K562 (cell line): ENCODE results near the gene BNC2. TPM values are rescaled to one million over a fixed set of nuclear protein-coding genes. Genes with fewer than 3 reads are reported as not detected.

ENCODE experiments used
- ATAC-seq: fragments of 200-7000 bp; cut with Tn5 transposase; 3 replicates; pipeline ENCODE4 v1.9.1; 2020; ENCODE audit warnings: moderate library complexity
- BruUV-seq: library from RNA; stranded (reverse); fragments of 400-500 nt; replicated peaks from 2 replicates; lab custom pipeline; 2021; lab: Mats Ljungman, UMichigan
- CTCF ChIA-PET: fragments of 300-600 bp; formaldehyde crosslinking; extraction: SDS; loops from one replicate; lab custom pipeline; 2021; ENCODE audit warnings: low intra/inter-chr PET ratio; lab: Yijun Ruan, JAX
- POLR2A ChIA-PET: fragments of 300-600, 350-650 bp; sonication (Branson Sonifier 250); formaldehyde crosslinking; extraction: SDS; loops from one replicate; lab custom pipeline; 2021; ENCODE audit warnings: antibody characterized with exemption, inconsistent platforms; lab: Yijun Ruan, JAX
- DNase-seq, 4 experiments: peaks; one replicate each; pipeline versions ENCODE4 v3.0.0 to v3.0.0-alpha.2; 2011 to 2018; ENCODE audit warnings: low spot score in 3 of 4, mixed read lengths in 3 of 4; ENCODE audit errors: extremely low read depth in 1 of 4
- FAIRE-seq: peaks from 2 replicates; lab custom pipeline; 2011; peaks lifted over from hg19 to GRCh38; lab: Jason Lieb, UNC
- H2AFZ ChIP-seq: 2 replicates; pipeline ENCODE4 v1.6.0; 2011; ENCODE audit warnings: low read depth, low read length, control low read depth, inconsistent platforms
- H3K27ac ChIP-seq: fragments of 200-600 bp; 3 replicates; pipeline ENCODE4 v1.8.0; 2011; ENCODE audit warnings: low read depth, mild to moderate bottlenecking, control low read depth, inconsistent platforms, low read length, moderate library complexity, mixed read lengths; ENCODE audit errors: extremely low read depth
- H3K27me3 ChIP-seq, 2 experiments: fragments of 300-600 bp in 1 of 2; 2 replicates in 1 of 2; 3 replicates in 1 of 2; pipeline versions ENCODE4 v1.6.0 to v1.8.0; 2011; ENCODE audit warnings: inconsistent platforms in 2 of 2, low read length in 2 of 2, mild to moderate bottlenecking in 1 of 2, mixed read lengths in 1 of 2, moderate library complexity in 1 of 2; ENCODE audit not compliant: control insufficient read depth in 2 of 2, insufficient read depth in 2 of 2
- H3K36me3 ChIP-seq: fragments of 300-600 bp; 3 replicates; pipeline ENCODE4 v1.8.0; 2011; ENCODE audit warnings: mild to moderate bottlenecking, low read length, inconsistent platforms; ENCODE audit not compliant: control insufficient read depth, insufficient read depth
- H3K4me1 ChIP-seq, 2 experiments: fragments of 200-600 bp in 1 of 2; replicated peaks in 1 of 2; 2 replicates in 1 of 2; 3 replicates in 1 of 2; pipeline versions ENCODE4 v1.5.1 to v1.8.0; 2011; ENCODE audit warnings: inconsistent platforms in 2 of 2, low read length in 2 of 2, mild to moderate bottlenecking in 1 of 2, mixed read lengths in 1 of 2, moderate library complexity in 1 of 2; ENCODE audit not compliant: control insufficient read depth in 2 of 2, insufficient read depth in 2 of 2
- H3K4me2 ChIP-seq: 2 replicates; pipeline ENCODE4 v1.6.1; 2011; ENCODE audit warnings: low read length, control low read depth, inconsistent platforms, mixed read lengths; ENCODE audit not compliant: insufficient read depth
- H3K4me3 ChIP-seq: fragments of 200-600 bp; sonication (generic), shearing (Covaris generic); 2 replicates; pipeline ENCODE4 v1.5.1; 2016; ENCODE audit warnings: control low read depth, inconsistent platforms
- H3K79me2 ChIP-seq: fragments of 200-600 bp; 3 replicates; pipeline ENCODE4 v1.8.0; 2011; ENCODE audit warnings: low read length, inconsistent platforms; ENCODE audit not compliant: control insufficient read depth, insufficient read depth
- H3K9ac ChIP-seq, 2 experiments: 2 replicates each; pipeline versions ENCODE4 v1.6.0 to v1.6.1; 2011; ENCODE audit warnings: low read depth in 2 of 2, low read length in 2 of 2, control low read depth in 1 of 2, inconsistent platforms in 1 of 2, mild to moderate bottlenecking in 1 of 2, mixed read lengths in 1 of 2; ENCODE audit not compliant: insufficient read depth in 1 of 2
- H3K9me1 ChIP-seq: one replicate; pipeline ENCODE4 v1.6.0; 2011; ENCODE audit warnings: inconsistent platforms, mild to moderate bottlenecking, low read length, moderate library complexity; ENCODE audit not compliant: control insufficient read depth, insufficient read depth
- H3K9me3 ChIP-seq: replicated peaks from 2 replicates; pipeline ENCODE4 v1.5.1; 2011; ENCODE audit warnings: low read depth, low read length, inconsistent platforms; ENCODE audit not compliant: control insufficient read depth, insufficient read depth
- H4K20me1 ChIP-seq: replicated peaks from 2 replicates; pipeline ENCODE4 v1.6.1; 2011; ENCODE audit warnings: low read length, inconsistent platforms, mixed read lengths; ENCODE audit not compliant: control insufficient read depth, insufficient read depth
- FOXJ3 ChIP-seq: sonication (generic); formaldehyde crosslinking; IDR thresholded peaks from 2 replicates; pipeline ENCODE4 v1.4.0; 2020; ENCODE audit warnings: mild to moderate bottlenecking, missing genetic modification reagents
- HSF4 ChIP-seq: fragments of 250-450 bp; sonication (Bioruptor Pico); IDR thresholded peaks from 2 replicates; pipeline ENCODE4 v2.1.2; 2022; ENCODE audit warnings: mild to moderate bottlenecking, moderate library complexity, borderline replicate concordance
- JUND ChIP-seq, 2 experiments: IDR thresholded peaks; 2 replicates in 1 of 2; 3 replicates in 1 of 2; pipeline ENCODE4 v1.6.1; 2011; ENCODE audit warnings: borderline replicate concordance in 2 of 2, low read depth in 2 of 2, low read length in 2 of 2, improper control_type of control experiment in 1 of 2, missing biosample characterization in 1 of 2, missing genetic modification characterization in 1 of 2, missing genetic modification reagents in 1 of 2
- MEF2A ChIP-seq: IDR thresholded peaks from 2 replicates; pipeline ENCODE4 v1.6.1; 2011; ENCODE audit warnings: low read depth, mild to moderate bottlenecking, low read length, moderate library complexity; ENCODE audit not compliant: control insufficient read depth
- NCOR1 ChIP-seq: fragments of 450-650 bp; IDR thresholded peaks from 2 replicates; pipeline ENCODE4 v1.6.1; 2016; ENCODE audit warnings: mild to moderate bottlenecking, moderate library complexity
- NRF1 ChIP-seq, 2 experiments: fragments of 450-650 bp; IDR thresholded peaks in 1 of 2; conservative IDR thresholded peaks in 1 of 2; 2 replicates each; pipeline ENCODE4 v1.6.1; 2014; ENCODE audit warnings: mild to moderate bottlenecking in 2 of 2
- PCBP2 ChIP-seq: fragments of 200-400 bp; formaldehyde crosslinking; IDR thresholded peaks from 2 replicates; pipeline ENCODE4 v1.6.1; 2018; ENCODE audit warnings: low read length, low read depth, mild to moderate bottlenecking, moderate library complexity; ENCODE audit not compliant: poor library complexity, severe bottlenecking
- ZBTB43 ChIP-seq: sonication (generic); formaldehyde crosslinking; IDR thresholded peaks from 2 replicates; pipeline ENCODE4 v1.8.0; 2023; ENCODE audit warnings: mild to moderate bottlenecking, missing genetic modification reagents
- ZNF24 ChIP-seq: fragments of 450-650 bp; IDR thresholded peaks from 2 replicates; pipeline ENCODE4 v1.6.1; 2016
- ZNF3 ChIP-seq: fragments of 250-450 bp; sonication (Bioruptor Pico); IDR thresholded peaks from 2 replicates; pipeline ENCODE4 v1.5.0; 2021; ENCODE audit warnings: mild to moderate bottlenecking, moderate library complexity
- ZNF592 ChIP-seq: fragments of 450-650 bp; IDR thresholded peaks from 2 replicates; pipeline ENCODE4 v1.6.1; 2017; ENCODE audit warnings: antibody characterized with exemption, mild to moderate bottlenecking
- WGBS: fragments of 100-300 bp; shearing (Covaris generic); methylation state at CpG from one replicate; pipeline ENCODE4 v1.1.6; 2016; ENCODE audit warnings: low coverage, mixed read lengths; ENCODE audit not compliant: insufficient coverage; ENCODE audit errors: missing lambda C conversion rate; 5-methylcytosine and 5-hydroxymethylcytosine counted together
- in situ Hi-C: fragments of 300-500 bp; cut with MboI; formaldehyde crosslinking; loops from 4 replicates; pipeline ENCODE4 v1.15.0; 2018; ENCODE audit warnings: inconsistent platforms, mixed read lengths
- intact Hi-C: fragments of 100-400 bp; cut with micrococcal nuclease; formaldehyde crosslinking; loops from 2 replicates; pipeline ENCODE4 v1.14.2; 2022
- polyA plus RNA-seq, 8 experiments: library from polyadenylated mRNA; depleted of rRNA in 4 of 8; stranded (reverse) in 5 of 8; unstranded in 3 of 8; fragments of >200 nt; fragmentation: Nextera tagmentation in 2 of 8; fragmentation: Illumina TruSeq in 1 of 8; extraction: Ambion mirVana in 2 of 8; extraction: Trizol in 1 of 8; gene quantifications; 2 replicates each; pipeline versions ENCODE4 v1.2.1 to v1.2.3, GENCODE V29; 2011 to 2014; ENCODE audit warnings: inconsistent platforms in 1 of 8, missing spikeins in 1 of 8
- total RNA-seq, 7 experiments: library from RNA; depleted of rRNA in 6 of 7; stranded (reverse); fragments of >200 nt in 6 of 7; fragmentation: Illumina TruSeq in 2 of 7; extraction: Trizol in 2 of 7; gene quantifications; 2 replicates each; pipeline versions ENCODE4 v1.2.1 to v1.2.3, GENCODE V29; 2011 to 2021; ENCODE audit warnings: low replicate concordance in 1 of 7

Gene BNC2
- total and polyA plus RNA-seq, 9 of the 15 experiments (the other 6 are each of a cell fraction or from before 2014, with no cell fraction given) = not detected

GRCh38 chr9:16817002-16817401 lies 53.5 kb downstream of the BNC2 start:
- POLR2A ChIA-PET = no interaction called here
- WGBS = 6% methylated on average over 2 of the region's 2 CpGs
- Histone ChIP-seq H4K20me1 (no peaks in the 10 kb centered on the region), H3K9me3 (no peaks in the 10 kb centered on the region), H3K27me3 (no peaks in the 10 kb centered on the region), H3K4me1 (no peaks in the 10 kb centered on the region), H3K9ac (no peak overlapping the region), H3K9me1 (no peaks in the 10 kb centered on the region), H2AFZ (no peak overlapping the region), H3K27ac (no peak overlapping the region), H3K4me2 (no peak overlapping the region), H3K36me3 (no peaks in the 10 kb centered on the region)
- in situ Hi-C loops = no loop called here
- CTCF ChIA-PET = no interaction called here
- BruUV-seq = no TSS peak
- intact Hi-C loops = no loop called here
- no peak for FAIRE-seq
- TF ChIP-seq MEF2A = no peak
- TF ChIP-seq FOXJ3 = no peak
- no peak for TF ChIP-seq ZBTB43 (CRISPR knock-in tag)
- TF ChIP-seq, all 486 proteins: peak for 0
- no peaks in the 10 kb centered on the region for H3K79me2 ChIP-seq
- DNase-seq = no peak
- no peak for ATAC-seq
- no peak overlapping the region for H3K4me3 ChIP-seq

GRCh38 chr9:16816011-16816410 lies 54.5 kb downstream of the BNC2 start:
- H3K27me3 ChIP-seq = no peaks in the 10 kb centered on the region
- BruUV-seq = no TSS peak
- no peak for FAIRE-seq
- H4K20me1 ChIP-seq = no peaks in the 10 kb centered on the region
- H3K4me2 ChIP-seq = no peak overlapping the region
- no peaks in the 10 kb centered on the region for H3K79me2 ChIP-seq
- intact Hi-C loops (no loop called here), in situ Hi-C loops (no loop called here)
- H3K4me3 ChIP-seq = no peak overlapping the region
- H3K36me3 ChIP-seq = no peaks in the 10 kb centered on the region
- H2AFZ ChIP-seq = no peak overlapping the region
- H3K9me3 ChIP-seq = no peaks in the 10 kb centered on the region
- no peak overlapping the region for H3K27ac ChIP-seq
- ChIA-PET CTCF (no interaction called here), POLR2A (no interaction called here)
- ATAC-seq = no peak
- no peaks in the 10 kb centered on the region for H3K9me1 ChIP-seq
- no peaks in the 10 kb centered on the region for H3K4me1 ChIP-seq
- no peak for DNase-seq
- 0% methylated on average over 4 of the region's 4 CpGs for WGBS
- no peak overlapping the region for H3K9ac ChIP-seq
- TF ChIP-seq HSF4 (CRISPR knock-in tag) (no peak), NCOR1 (no peak), NRF1 (conservative IDR thresholded peaks at IDR 0.05 in 1 of 2, IDR thresholded peaks at IDR 0.05 in 1 of 2) (no peak), ZNF592 (no peak), JUND (IDR thresholded peaks at IDR 0.05; ENCODE audit: borderline replicate concordance, low read depth, low read length) (no peak), JUND (tag; IDR thresholded peaks at IDR 0.05; ENCODE audit: borderline replicate concordance, low read depth, low read length) (no peak), ZNF3 (CRISPR knock-in tag) (no peak), PCBP2 (no peak), ZNF24 (no peak)
